Amniotic epithelial cell (primary cell): ENCODE data around the gene GALNT18.
A peak's percentile ranks its signal among the peaks of the same experiment; 100 is the strongest.

ENCODE experiments used
- DNase-seq: peaks from one replicate; pipeline ENCODE4 v3.0.0-alpha.2; 2010; ENCODE audit warnings: low read depth

Gene GALNT18

DNA sequence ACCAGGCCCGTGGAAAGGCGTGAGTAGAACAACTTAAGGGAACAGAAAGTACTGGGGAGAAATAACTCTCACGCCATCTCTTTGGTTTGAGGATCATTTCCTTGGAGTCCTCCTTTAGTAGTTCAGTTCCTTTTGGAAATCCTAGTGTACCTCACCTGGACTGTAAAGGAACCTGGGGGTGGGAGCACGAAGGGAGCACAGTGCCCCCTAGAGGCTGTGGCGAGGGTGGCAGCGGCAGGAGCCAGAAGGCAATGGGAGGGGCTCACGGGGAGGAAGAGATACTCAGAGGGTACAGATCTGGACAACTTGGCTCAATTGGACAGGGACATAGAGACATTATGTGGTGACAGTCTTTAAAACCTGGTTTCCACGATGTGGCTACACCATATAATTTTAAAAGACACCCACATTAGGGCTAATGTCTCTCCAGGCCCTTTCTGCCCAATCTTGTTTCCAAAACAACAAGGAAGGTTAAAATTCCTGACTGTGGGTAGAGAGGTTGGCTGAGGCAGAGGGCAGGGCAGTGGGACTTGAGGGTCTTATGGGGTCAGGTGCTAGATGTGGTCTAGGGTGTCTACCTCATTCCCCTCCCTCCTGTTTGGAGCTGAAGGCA is 355.7 kb downstream of the GALNT18 start:
- peak; percentile 2 for DNase-seq

DNA sequence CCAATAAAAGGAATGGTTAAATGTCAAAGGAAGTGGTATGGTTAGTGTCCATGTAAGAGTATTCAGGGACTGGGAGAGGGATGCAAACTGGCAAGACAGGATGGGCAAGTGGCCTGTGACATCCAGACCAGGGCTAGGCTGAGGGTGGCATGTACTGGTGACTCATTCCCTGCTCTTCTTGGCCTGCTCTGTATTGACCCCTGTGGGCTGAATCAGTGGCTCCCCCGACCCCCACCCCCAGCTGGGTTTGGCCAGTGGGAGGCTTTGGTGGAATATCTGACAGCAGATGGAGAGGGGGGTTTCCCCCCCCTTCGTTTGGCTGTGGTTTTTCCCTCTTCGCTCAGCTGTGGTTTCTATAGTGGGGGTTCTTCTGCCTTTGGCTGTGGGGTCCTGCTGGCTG is 356.5 kb downstream of the GALNT18 start:
- DNase-seq, result no peak

DNA sequence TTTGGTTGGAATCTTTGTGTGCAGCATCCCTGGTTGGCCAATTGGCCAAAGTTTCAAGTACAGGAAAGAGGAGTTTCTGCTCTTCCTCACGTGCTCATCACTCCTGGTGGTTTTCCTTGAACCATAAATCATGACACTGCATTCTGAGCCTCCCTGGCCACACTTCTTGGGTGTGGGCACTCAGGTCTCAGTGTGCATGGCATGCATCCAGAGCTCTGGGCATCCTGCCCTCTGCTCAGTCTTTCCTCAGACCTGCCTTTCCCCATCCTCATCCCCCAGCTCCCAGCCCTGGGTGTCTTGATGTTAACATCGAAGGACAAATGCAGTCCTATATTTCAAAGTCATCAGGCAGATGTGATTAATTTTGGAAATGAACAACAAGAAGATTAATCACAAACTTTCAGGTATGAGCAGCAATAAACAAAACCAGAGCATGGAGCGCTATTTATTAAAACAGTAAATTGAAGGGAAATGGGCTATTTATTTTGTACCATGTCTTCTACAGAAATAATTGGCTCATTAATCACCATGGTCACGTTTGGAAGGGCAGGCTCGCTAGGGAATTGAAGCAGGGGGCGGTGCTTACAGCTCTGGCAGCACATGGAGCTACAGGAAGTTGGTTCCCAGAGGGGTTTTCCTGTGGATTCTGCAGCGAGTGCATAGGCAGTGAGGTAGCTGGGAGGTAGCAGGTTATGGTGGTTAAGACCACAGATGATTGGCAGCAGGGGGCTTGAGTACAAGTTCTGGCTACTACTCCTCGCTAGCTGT is 358.4 kb downstream of the GALNT18 start:
- no peak for DNase-seq

DNA sequence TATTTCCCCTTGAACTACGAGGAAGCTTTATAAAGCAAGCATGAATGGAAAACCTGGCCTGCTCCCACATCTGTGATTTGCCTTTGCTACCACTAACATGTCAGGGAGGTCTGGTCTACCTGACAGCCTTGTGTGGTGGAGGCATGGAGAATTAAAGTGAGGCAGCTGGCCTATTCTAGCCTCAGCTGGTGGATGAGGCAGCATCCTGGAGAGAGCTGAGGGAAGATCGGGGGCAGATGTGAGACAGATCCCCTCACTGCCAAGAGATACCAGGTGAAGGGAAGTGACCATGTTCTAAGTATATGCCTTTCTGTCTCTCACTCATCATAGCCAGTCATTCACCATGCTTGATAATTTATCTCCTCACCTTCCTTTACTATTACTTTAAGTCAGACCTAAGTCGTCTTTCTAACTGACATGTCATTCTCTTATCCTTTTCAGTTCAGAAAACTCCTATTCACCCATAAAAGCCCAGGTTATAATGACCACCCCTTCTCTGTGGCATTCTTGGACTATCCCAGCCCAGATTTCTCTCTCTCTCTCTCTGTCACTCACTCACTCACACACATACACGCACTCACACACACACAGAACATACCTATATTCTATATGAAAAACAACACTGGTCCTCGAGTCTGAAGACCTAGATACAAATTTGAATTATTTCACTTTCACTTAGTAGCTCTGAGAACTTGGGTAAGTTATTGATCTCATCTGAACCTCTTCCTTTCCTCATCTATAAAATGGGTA is 359.5 kb downstream of the GALNT18 start:
- DNase-seq, result no peak

DNA sequence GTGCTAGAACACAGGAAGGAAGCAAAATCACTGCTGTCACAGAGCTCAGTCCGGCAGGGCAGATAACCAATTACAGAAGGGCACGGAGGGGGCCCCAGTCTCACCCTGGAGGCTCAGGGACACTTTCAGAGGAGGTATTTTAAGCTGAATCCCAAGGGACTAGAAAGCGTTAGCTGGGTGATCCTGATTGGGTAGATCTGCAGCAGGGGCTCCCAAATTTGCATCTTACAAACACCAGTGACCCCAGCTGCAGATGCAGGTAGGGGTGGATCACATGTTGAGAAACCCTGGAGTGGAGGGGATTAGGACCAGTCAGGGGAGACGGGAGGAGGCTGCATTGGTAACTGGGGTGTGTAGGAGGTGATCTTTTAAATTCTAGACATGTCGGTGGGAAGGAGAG is 360.2 kb downstream of the GALNT18 start:
- DNase-seq, result no peak

DNA sequence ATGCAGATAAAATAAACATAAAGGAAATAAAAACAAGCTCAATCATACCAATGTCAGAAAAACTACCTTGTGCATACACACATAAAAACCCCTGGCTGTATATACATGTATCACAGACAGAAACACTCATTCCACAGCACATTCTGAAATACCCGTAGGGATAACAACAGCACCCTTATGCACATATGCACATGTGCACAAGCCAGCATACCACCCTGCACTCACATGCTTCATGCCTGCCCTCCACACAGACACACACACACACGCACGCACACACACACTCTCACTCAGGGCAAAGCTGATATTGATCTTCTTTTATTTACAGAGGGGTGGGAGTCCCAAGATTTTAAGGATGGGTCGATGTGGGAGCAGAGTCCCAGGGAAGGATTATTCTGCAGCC is 360.9 kb downstream of the GALNT18 start:
- DNase-seq, result no peak

DNA sequence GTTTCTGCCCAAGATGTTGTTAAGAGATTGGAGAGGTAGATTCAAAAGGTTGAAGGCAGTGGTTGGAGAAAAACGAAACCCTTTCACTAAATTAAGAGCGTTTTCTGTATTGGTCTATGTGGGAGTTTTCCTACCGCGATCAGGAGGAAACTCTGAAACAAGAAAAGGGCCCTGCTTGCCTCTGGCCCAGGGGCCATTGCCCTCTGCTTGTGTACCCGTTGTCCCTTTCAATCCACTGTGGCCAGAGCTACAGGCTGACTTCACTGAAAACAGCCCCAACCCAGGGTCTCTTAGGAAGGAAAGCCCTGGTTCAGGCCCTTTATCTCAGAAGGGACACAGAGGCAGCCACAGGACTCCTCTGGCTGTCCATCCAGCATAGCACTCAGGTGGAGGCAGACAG is 367.8 kb downstream of the GALNT18 start:
- DNase-seq, result no peak

DNA sequence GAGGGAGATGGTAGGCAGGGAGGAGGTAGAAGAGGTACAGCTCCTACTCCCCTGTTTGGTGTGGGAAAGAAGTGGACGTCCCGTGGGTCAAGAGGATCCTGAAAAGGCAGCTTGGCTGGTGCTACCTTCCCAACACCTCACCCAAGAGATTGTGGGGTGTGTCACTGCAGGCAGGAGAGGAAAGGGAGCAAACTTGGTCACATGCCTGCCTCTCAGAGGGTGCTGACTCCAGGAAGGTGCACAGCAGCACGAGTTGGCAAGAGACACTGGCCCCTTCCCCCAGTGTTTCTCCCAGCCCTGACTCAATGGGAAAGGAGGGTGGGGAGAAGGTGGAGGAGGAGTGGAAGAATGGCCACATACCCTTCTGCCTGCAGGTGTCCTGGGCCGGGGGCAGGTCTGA is 368.3 kb downstream of the GALNT18 start:
- DNase-seq, result no peak

DNA sequence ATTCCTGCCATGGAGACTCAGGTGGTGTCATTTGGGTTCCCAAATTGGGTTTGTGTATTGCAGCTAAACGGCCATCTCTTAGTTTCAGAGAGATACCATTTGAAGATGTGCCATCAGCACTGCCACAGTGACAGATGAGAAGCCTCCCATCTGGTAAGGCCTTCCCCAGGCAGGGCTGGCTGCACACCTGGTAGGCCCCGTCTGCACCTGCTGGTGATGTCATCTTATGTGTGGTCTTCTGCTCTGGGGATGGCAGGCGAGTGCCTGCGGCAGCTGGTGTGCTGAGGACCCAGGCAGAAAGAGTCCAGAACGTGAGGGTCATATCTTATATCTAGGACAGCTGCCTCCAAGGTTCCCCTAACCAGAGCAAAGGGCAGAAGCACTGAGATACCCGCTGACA is 369.4 kb downstream of the GALNT18 start:
- no peak for DNase-seq

DNA sequence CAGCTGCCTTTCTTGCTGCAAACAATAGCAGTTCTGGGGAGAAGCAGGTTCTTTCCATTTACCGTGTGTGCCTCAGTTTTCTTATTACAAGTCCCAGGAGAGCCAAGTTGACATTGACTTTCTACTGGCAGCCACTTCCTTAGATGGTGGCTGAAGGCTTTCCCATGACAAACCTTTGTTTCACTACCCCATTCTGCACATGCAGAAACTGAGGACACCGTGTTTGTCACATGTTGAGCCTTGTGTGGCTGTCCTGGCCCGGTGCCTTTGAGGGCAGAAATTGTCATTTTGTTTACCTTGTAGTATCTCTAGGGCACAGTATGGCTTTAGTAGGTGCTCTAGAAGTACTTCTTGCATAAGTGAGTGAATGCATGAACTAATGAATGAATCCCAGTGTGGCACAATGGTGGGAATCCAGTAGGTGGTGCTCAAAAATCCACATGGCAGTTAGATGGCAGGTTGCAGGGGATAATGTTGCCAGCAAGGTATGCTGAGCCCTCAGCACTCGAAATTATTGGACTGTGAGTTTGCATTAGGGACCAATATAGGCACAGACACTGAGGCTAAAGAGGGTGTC is 370.3 kb downstream of the GALNT18 start:
- no peak for DNase-seq

DNA sequence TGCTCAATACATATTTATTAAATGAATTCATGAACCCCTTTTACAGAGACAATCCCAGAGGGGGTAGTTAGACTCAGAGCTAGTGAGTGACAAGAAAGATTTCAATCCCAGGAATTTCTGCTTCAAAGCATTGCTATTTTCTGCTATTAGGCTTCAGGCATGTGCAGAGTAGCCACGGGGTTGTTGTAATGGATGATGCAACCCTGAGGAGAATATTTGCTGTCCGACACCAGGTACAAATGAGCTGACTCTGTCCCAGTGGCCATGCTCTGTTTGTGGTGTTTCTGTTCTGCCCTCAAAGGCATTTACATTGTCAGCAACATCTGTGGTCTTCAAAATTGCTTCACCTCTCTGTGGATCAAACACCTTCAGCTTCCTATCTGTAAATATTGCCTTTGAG is 371.3 kb downstream of the GALNT18 start:
- no peak for DNase-seq

DNA sequence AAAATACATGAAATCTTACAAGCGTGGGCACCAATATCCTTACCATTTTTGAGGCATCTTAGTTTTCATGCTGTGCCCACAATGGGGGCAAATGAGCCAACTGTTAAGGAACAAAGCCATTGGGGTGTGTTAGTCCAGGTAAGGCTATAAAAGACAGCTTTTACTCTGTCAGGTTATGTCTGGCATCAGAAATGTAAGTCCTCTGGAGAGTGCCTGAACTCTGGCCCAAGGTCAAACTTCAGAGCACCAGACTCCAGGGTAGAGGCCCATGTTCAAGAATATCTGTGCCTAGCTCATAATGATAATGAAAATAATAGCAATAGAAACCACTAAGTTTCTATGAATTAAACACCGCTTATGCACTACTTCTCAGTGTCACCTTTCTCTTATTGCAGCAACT is 374.2 kb downstream of the GALNT18 start:
- no peak for DNase-seq

DNA sequence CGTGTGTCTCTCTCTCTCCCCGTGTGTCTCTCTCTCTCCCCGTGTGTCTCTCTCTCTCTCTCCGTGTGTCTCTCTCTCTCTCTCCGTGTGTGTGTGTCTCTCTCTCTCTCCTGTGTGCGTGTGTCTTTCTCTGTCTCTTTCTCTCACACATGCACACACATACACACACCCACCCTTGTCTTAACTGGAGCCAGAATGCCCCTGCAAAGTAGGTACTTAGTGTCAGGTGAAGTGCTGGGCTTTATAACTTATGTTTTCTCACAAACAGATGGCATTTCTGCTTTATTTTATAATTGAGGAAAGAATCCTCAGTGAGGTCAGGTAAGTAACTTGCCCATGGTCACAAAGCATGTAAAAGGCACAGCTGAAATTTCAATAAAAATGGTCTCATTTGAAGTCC is 374.7 kb downstream of the GALNT18 start:
- no peak for DNase-seq

DNA sequence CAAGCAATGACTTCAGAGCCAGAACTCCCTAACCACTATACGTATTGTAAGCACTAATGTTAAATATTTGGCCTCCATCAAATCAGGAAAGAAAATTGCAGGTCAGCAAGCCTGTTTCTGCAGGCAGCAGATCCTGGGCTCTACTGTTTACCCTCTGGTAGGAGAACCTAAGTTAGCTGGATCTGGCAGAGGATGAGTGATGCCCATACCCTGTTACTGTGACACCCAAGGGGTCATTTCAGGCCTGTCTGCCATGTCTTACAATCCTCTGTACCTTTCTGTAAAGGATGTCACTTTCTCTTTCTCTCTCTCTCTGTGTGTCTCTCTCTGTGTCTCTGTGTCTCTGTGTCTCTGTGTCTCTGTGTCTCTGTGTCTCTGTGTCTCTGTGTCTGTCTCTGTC is 375.6 kb downstream of the GALNT18 start:
- DNase-seq, result no peak

DNA sequence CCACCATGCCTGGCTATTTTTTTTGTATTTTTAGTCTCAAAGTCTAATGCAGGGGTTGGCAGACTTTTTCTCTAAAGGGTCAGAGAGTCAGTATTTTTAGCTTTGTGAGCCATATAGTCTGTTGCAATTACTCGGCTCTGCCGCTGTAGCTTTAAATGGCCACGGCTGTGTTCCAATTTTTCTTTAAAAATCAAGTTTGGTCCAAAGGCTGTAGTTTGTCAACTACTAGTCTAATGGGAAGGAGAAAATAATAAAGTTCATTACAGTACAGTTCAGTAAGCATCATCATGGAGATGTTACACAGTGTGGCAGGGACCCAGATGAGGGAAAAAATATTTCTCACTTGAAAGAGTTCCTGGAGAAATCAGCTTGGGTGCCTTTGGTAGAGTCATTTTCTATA is 376.4 kb downstream of the GALNT18 start:
- DNase-seq, result no peak

DNA sequence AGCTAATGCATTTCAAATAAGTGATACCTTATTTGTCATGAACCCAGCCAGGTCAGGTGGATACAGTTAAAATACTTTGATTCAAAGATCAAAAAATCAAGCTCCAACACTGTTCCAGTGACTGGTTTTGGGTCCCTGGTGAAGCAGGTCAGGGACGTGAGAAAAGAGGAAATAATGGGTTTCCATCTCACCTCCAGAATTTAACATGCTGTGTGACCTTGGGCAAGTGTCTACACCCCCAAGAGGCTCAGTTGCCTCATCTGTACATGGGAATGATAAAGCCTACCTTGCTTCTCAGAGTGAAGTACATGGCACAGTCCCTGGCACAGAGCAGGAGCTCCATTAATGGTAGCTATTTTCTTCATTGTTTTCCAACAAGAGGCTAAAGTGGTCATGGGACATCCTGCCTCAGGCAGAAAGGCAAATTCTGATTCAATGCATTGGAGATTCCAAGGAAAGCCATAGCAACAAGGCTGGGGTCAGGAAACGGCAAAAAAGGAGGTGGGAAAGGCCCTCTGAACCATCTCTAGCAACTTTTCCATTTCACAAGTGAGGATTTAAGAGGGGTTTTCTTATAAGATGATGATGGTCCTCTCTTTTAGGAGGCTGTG is 377.2 kb downstream of the GALNT18 start:
- DNase-seq, result no peak

DNA sequence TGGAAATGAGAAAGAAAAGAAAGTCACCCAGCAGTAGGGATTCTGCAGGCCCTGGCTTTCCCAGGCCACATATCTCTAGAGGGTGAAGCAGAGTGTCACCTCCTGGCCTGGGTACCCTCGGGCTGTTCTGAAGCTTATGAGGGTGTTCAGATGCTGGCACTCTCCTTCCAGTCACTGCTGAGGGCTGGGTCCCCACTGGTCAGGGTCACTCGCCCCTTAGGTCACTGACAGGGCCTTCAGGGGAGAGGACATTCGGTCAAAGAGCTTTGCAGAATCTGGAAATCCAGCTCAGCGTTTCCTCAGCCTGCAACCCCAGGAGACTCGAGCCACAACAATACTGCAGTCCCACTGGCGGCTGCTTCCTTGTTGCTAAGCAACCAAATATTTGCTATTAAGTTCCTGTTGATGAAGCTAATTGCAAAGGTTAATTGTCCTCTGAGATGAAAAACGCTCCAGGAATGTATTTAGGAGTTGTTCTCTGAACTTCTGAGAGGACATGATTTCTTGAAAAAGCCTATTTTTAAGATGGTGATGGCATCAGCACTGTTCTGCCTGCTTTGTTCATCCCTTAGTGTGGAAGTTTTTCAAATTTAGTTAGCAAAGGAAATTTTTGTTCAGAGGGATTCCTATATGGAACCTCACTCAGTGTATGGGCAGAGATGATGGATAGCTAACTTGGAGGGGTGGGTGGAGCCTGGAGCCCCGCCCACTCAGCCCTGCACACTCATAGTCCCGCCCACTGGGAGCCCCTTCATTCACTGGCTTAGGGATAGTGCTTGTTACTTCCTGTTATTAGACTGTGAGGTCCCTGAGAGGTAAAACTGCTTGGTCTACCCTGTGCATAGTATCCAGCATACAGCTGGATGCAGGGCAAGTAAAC is 378.0 kb downstream of the GALNT18 start:
- peak; percentile 1 for DNase-seq

DNA sequence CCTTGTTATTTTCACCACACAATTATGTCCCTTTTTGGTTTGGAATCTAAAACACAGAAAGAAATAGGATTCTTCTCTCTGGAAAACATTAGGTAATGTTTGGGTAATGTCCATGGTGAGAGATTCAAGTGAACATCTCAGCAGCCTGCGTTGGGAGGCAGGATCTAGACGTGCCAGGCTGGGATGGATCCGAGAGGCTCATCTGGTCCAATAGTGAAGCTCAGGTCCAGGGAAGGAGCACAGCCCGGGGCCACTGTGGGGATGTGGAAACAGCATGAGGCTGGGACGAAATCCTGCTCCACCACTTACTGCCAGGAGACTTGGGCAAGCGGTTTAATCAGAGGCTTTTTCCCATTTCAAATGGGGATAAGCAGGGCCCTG is 378.6 kb downstream of the GALNT18 start:
- no peak for DNase-seq

DNA sequence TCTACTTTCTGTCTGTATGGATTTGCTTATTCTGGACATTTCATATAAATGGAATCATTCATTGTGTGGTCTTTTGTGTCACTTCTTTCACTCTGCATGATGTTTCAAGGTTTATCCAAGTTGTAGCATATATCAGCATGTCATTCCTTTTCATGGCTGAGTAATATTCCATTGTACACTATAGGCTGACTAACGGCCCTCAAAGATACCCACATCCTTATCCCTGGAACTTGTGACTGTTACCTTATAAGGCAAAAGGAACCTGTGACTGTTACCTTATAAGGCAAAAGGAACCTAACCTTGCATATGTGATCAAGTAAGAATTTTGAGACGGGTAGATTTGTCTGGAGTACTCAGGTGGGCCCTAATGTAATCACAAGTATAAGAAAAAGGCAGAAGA is 380.5 kb downstream of the GALNT18 start:
- DNase-seq, result no peak

DNA sequence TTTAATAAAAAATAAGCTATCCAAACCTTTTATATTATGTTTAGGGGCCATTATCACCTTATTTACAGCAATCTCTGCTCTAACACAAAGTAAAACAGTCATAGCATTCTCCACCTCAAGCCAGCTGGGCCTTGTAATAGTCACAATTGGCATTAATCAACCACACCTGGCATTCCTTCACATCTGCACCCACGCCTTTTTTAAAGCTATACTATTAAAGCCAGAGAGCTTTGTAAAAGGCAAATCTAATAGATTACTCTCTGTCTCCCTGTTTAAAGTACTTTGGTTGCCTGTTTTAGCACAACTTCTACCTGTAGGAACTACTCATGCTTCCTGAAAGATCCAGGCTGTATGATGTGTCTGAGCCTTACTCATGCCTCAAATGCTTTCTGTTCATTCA is 381.8 kb downstream of the GALNT18 start:
- DNase-seq, result no peak

DNA sequence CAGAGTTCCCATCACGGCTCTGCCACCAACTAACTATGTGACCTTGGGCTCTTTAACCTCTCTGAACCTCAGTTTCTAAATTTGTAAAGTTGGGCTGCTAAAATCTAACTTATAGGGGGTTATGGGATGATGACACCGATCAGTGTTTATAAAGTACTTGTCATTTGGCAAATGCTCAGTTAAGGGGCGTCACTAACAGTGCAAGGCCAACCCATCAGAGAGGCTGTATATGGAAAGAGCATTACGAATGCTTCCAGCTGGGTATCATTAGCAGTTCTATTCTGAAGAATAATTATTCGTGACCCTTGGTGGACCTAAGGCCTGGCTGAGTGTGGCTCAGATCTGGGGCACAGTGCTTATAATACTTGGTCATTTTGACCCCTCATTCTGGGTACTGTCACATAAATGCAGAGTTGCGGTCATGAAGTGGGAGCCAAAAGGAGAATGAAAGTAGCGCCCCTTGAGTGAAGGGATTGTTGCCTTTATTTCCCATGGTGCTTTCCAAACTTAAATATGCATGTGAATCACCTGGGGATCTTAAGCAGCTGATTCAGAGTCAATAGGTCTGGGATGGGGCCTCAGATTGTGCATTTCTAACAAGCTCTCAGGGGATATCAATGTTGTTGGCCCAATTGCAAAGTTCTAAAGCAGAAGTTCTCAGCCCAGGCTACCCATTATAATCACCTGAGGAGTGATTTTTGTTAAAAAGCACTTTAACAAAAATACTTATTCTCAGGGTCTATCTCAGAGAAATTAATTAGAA is 384.6 kb downstream of the GALNT18 start:
- DNase-seq, result no peak
